Right lobe of liver (tissue), 6 donors: ENCODE measurements around the gene CPT2. TPM values are rescaled to one million over a fixed set of nuclear protein-coding genes. Genes with fewer than 3 reads are reported as not detected.
A peak's percentile ranks its signal among the peaks of the same experiment; 100 is the strongest.

ENCODE experiments used
- ATAC-seq, 4 donors: fragments of 200-7000 bp; cut with Tn5 transposase; one replicate each; pipeline ENCODE4 v1.9.1; 2020; ENCODE audit warnings: mild to moderate bottlenecking in 4 of 4, moderate library complexity in 4 of 4
- DNase-seq, 3 donors: peaks; one replicate each; pipeline ENCODE4 v3.0.0-alpha.2; 2020
- H3K27ac ChIP-seq, 3 donors: fragments of 200-600 bp; one replicate each; pipeline ENCODE4 v1.8.0; 2022
- H3K27me3 ChIP-seq, 2 donors: fragments of 200-600 bp; one replicate each; pipeline ENCODE4 v1.8.0; 2022
- H3K36me3 ChIP-seq, 4 donors: fragments of 200-600 bp; sonication (generic) in 1 of 4; one replicate each; pipeline versions ENCODE4 v1.5.1 to v1.8.0; 2017 to 2022; ENCODE audit warnings: control low read depth in 1 of 4
- H3K4me1 ChIP-seq, 4 donors: fragments of 200-600 bp; sonication (generic) in 1 of 4; one replicate each; pipeline versions ENCODE4 v1.5.1 to v1.8.0; 2017 to 2022; ENCODE audit warnings: control low read depth in 1 of 4
- H3K4me3 ChIP-seq, 3 donors: fragments of 200-600 bp; one replicate each; pipeline ENCODE4 v1.8.0; 2022
- H3K9me3 ChIP-seq, 4 donors: fragments of 200-600 bp; sonication (generic) in 1 of 4; one replicate each; pipeline versions ENCODE4 v1.5.1 to v1.8.0; 2017 to 2022; ENCODE audit warnings: control low read depth in 1 of 4
- CTCF ChIP-seq, 4 donors: fragments of 200-600 bp in 3 of 4; fragments of 450-650 bp in 1 of 4; IDR thresholded peaks; one replicate each; pipeline versions ENCODE4 v1.5.1 to v1.8.0; 2016 to 2022; ENCODE audit warnings: antibody characterized with exemption in 4 of 4, mild to moderate bottlenecking in 2 of 4
- POLR2A ChIP-seq: fragments of 450-650 bp; IDR thresholded peaks from one replicate; pipeline ENCODE4 v1.6.1; 2017; ENCODE audit warnings: antibody characterized with exemption, mild to moderate bottlenecking
- WGBS: methylation state at CpG from one replicate; pipeline ENCODE4 v1.1.6; 2018; ENCODE audit warnings: low coverage, low lambda C conversion rate; ENCODE audit not compliant: insufficient coverage; ENCODE audit errors: missing lambda C conversion rate; 5-methylcytosine and 5-hydroxymethylcytosine counted together
- intact Hi-C, 2 donors: fragments of 100-400 bp; cut with DNase I; formaldehyde crosslinking; loops; one replicate each; pipeline versions ENCODE4 v1.11.2 to v1.14.1; 2022
- total RNA-seq, 6 experiments: library from RNA; depleted of rRNA in 2 of 6; stranded (reverse); fragments of >200 nt in 2 of 6; fragmentation: NEBNext Ultra II Directional in 3 of 6; extraction: Animal tissue kit (Norgen Biotek cat#: 25700) in 3 of 6; gene quantifications; one replicate each; pipeline versions ENCODE4 v1.1.0 to v1.2.4, GENCODE V29; 2016 to 2023
- donor health status: DM: no; HTN: yes; CAD: no.
- donor health status: DM: no; HTN: no; CAD: no.
- donor health status: DM: no; HTN: no; CAD: no.
- donor health status: DM: no; HTN: yes; CAD: no.
- donor health status: DM: no; HTN: yes; CAD: no.

CPT2 gene
- total RNA-seq, 6 experiments from 2014 or later, result 37.6 to 108 (median 81.6) TPM

- H3K9me3 ChIP-seq, result no peaks in the 10 kb centered on the region
- H3K4me1 ChIP-seq, result peaks cover 0 to 26% (median 9%) of the 10 kb centered on the region in 4 donors
- H3K36me3 ChIP-seq, result peaks cover 6 to 34% (median 11%) of the 10 kb centered on the region in 4 donors
- ATAC-seq (no peak), DNase-seq (no peak)
- intact Hi-C loops, result no loop called here
- H3K27me3 ChIP-seq, result no peaks in the 10 kb centered on the region
- TF ChIP-seq POLR2A, result no peak
- no peak for TF ChIP-seq CTCF (IDR thresholded peaks at IDR 0.05)
- peak overlapping the region in 1 of 3 donors; percentile 64 for H3K27ac ChIP-seq
- H3K4me3 ChIP-seq, result peak overlapping the region; percentile 96 to 97 (median 97)
- 33% methylated on average over 8 of the region's 8 CpGs for WGBS
These were observed 41.0 kb downstream of the CPT2 start for GRCh38 chr1:53237638-53238037.

GRCh38 chr1:53238197-53239155 lies 41.9 kb downstream of the CPT2 start, which contains the start of gene MAGOH:
MAGOH (minus strand) TSS chr1:53238518; CDS start chr1:53238448, 70 bp downstream.
- DNase-seq, result peak; percentile 94 to 98 (median 98)
- intact Hi-C loops, result no loop called here
- TF ChIP-seq CTCF (IDR thresholded peaks at IDR 0.05), result no peak
- TF ChIP-seq POLR2A, result peak; percentile 68
- Histone ChIP-seq H3K4me3 (peak within 1 kb of the TSS; percentile 96 to 97 (median 97)), H3K9me3 (no peaks in the 10 kb centered on the region), H3K4me1 (peaks cover 0 to 26% (median 9%) of the 10 kb centered on the region in 4 donors), H3K27ac (peak within 1 kb of the TSS; percentile 18 to 76 (median 64)), H3K36me3 (peaks cover 4 to 25% (median 6%) of the 10 kb centered on the region in 4 donors), H3K27me3 (no peaks in the 10 kb centered on the region)
- ATAC-seq, result peak; percentile 98 to 99 (median 99)
- WGBS, result 4% methylated on average over 42 of the region's 64 CpGs

- DNase-seq, result no peak
- no peak for TF ChIP-seq POLR2A
- no peak for TF ChIP-seq CTCF (IDR thresholded peaks at IDR 0.05)
- WGBS, result 90% methylated on average over 2 of the region's 2 CpGs
- no peak overlapping the region for H3K27ac ChIP-seq
- H3K4me3 ChIP-seq, result no peak overlapping the region
- no peak for ATAC-seq
- no peaks in the 10 kb centered on the region for H3K36me3 ChIP-seq
- intact Hi-C loops, result no loop called here
- no peaks in the 10 kb centered on the region for H3K27me3 ChIP-seq
- H3K4me1 ChIP-seq, result peaks cover 0 to 10% (median 5%) of the 10 kb centered on the region in 4 donors
- no peaks in the 10 kb centered on the region for H3K9me3 ChIP-seq
These were observed 45.2 kb downstream of the CPT2 start for GRCh38 chr1:53241828-53242227.

- peaks cover 0 to 5% (median 2%) of the 10 kb centered on the region in 4 donors for H3K4me1 ChIP-seq
- intact Hi-C loops, result no loop called here
- ATAC-seq, result no peak
- H3K4me3 ChIP-seq, result no peak overlapping the region
- H3K9me3 ChIP-seq, result no peaks in the 10 kb centered on the region
- H3K27ac ChIP-seq, result no peak overlapping the region
- WGBS, result 65% methylated on average over 4 of the region's 4 CpGs
- DNase-seq, result no peak
- TF ChIP-seq POLR2A (no peak), CTCF (IDR thresholded peaks at IDR 0.05) (no peak)
- H3K27me3 ChIP-seq, result no peaks in the 10 kb centered on the region
- no peaks in the 10 kb centered on the region for H3K36me3 ChIP-seq
These were observed 45.8 kb downstream of the CPT2 start for GRCh38 chr1:53242381-53242780.
